Measurements from ENCODE around the gene SEMA5A. TPM values are rescaled to one million over a fixed set of nuclear protein-coding genes. Genes with fewer than 3 reads are reported as not detected.

Gene SEMA5A
- total RNA-seq, 6 experiments from 2014 or later = 3.1 to 12.6 (median 5.7) TPM

- peak overlapping the region; percentile 51 to 83 (median 80) for H3K4me3 ChIP-seq
- peak in 1 of 3 donors; percentile 24 for DNase-seq
- no peaks in the 10 kb centered on the region for H3K27me3 ChIP-seq
- peak overlapping the region in 1 of 3 donors; percentile 11 for H3K27ac ChIP-seq
- peaks cover 0 to 18% (median 3%) of the 10 kb centered on the region in 4 donors for H3K4me1 ChIP-seq
- no peaks in the 10 kb centered on the region for H3K9me3 ChIP-seq
- ATAC-seq = peak in 3 of 4 donors; percentile 1 to 14 (median 8)
- no peak for TF ChIP-seq CTCF (IDR thresholded peaks at IDR 0.05)
- TF ChIP-seq POLR2A (IDR thresholded peaks at IDR 0.05) = no peak
- WGBS (ENCODE audit: insufficient coverage, low coverage, low lambda C conversion rate, missing lambda C conversion rate) = 0% methylated on average over 6 of the region's 82 CpGs
- peaks cover 0 to 12% (median 0%) of the 10 kb centered on the region in 4 donors for H3K36me3 ChIP-seq
- intact Hi-C loops (cut with DNase I) = no loop called here
Measured at GRCh38 chr5:9545136-9545991, 511 bp downstream of the SEMA5A start.

GRCh38 chr5:9544502-9545135 lies 1.3 kb downstream of the SEMA5A start:
- no peaks in the 10 kb centered on the region for H3K27me3 ChIP-seq
- no peak for TF ChIP-seq POLR2A (IDR thresholded peaks at IDR 0.05)
- TF ChIP-seq CTCF (IDR thresholded peaks at IDR 0.05) = peak; percentile 87 to 91 (median 89)
- H3K36me3 ChIP-seq = peaks cover 0 to 7% (median 0%) of the 10 kb centered on the region in 4 donors
- peak overlapping the region; percentile 51 to 83 (median 80) for H3K4me3 ChIP-seq
- peak; percentile 88 to 92 (median 88) for ATAC-seq
- intact Hi-C loops (cut with DNase I) = no loop called here
- peak; percentile 88 to 89 (median 88) for DNase-seq
- 4% methylated on average over 4 of the region's 45 CpGs for WGBS (ENCODE audit: insufficient coverage, low coverage, low lambda C conversion rate, missing lambda C conversion rate)
- no peaks in the 10 kb centered on the region for H3K9me3 ChIP-seq
- peaks cover 0 to 18% (median 3%) of the 10 kb centered on the region in 4 donors for H3K4me1 ChIP-seq
- H3K27ac ChIP-seq = peak overlapping the region in 1 of 3 donors; percentile 11

GRCh38 chr5:9544056-9544455 lies 1.8 kb downstream of the SEMA5A start:
- TF ChIP-seq POLR2A (IDR thresholded peaks at IDR 0.05) (no peak), CTCF (IDR thresholded peaks at IDR 0.05) (no peak)
- no peak overlapping the region for H3K27ac ChIP-seq
- 22% methylated on average over 6 of the region's 6 CpGs for WGBS (ENCODE audit: insufficient coverage, low coverage, low lambda C conversion rate, missing lambda C conversion rate)
- H3K4me3 ChIP-seq = peak overlapping the region; percentile 6 to 83 (median 80)
- H3K36me3 ChIP-seq = peaks cover 0 to under 1% (median 0%) of the 10 kb centered on the region in 4 donors
- no peaks in the 10 kb centered on the region for H3K9me3 ChIP-seq
- H3K4me1 ChIP-seq = peaks cover 0 to 18% (median 3%) of the 10 kb centered on the region in 4 donors
- ATAC-seq = peak in 1 of 4 donors; percentile 2
- intact Hi-C loops (cut with DNase I) = no loop called here
- H3K27me3 ChIP-seq = no peaks in the 10 kb centered on the region
- no peak for DNase-seq

- no peaks in the 10 kb centered on the region for H3K27me3 ChIP-seq
- H3K4me3 ChIP-seq = no peak overlapping the region
- no peaks in the 10 kb centered on the region for H3K9me3 ChIP-seq
- no peaks in the 10 kb centered on the region for H3K36me3 ChIP-seq
- WGBS (ENCODE audit: insufficient coverage, low coverage, low lambda C conversion rate, missing lambda C conversion rate) = 82% methylated on average over 10 of the region's 10 CpGs
- TF ChIP-seq CTCF (IDR thresholded peaks at IDR 0.05) (no peak), POLR2A (IDR thresholded peaks at IDR 0.05) (no peak)
- intact Hi-C loops (cut with DNase I) = no loop called here
- peaks cover 0 to 18% (median 3%) of the 10 kb centered on the region in 4 donors for H3K4me1 ChIP-seq
- no peak overlapping the region for H3K27ac ChIP-seq
- DNase-seq (no peak), ATAC-seq (no peak)
Measured at GRCh38 chr5:9543311-9543920, 2.5 kb downstream of the SEMA5A start.
